CD4-positive, alpha-beta T cell treated with Interleukin-1 beta for 1 hour (primary cell): ENCODE measurements around the gene TRIM56.
A peak's percentile ranks its signal among the peaks of the same experiment; 100 is the strongest.
"Not testable (repeated sequence)": the region's sequence is repeated elsewhere in the genome, so short reads cannot be mapped to it uniquely, and the experiment has no call there.

Source experiments
- DNase-seq, 2 donors: peaks; one replicate each; pipeline ENCODE4 v3.0.0-alpha.2; 2020 to 2022

TRIM56 gene

GRCh38 chr7:101089876-101090275 is 4.6 kb downstream of the TRIM56 start:
- DNase-seq = no peak

GRCh38 chr7:101092266-101092905 is 7.1 kb downstream of the TRIM56 start:
- DNase-seq = not testable (repeated sequence)

- DNase-seq = no peak
Observed at GRCh38 chr7:101093906-101094305, 8.6 kb downstream of the TRIM56 start.

GRCh38 chr7:101094376-101094775 is 9.1 kb downstream of the TRIM56 start:
- DNase-seq = no peak

DNA sequence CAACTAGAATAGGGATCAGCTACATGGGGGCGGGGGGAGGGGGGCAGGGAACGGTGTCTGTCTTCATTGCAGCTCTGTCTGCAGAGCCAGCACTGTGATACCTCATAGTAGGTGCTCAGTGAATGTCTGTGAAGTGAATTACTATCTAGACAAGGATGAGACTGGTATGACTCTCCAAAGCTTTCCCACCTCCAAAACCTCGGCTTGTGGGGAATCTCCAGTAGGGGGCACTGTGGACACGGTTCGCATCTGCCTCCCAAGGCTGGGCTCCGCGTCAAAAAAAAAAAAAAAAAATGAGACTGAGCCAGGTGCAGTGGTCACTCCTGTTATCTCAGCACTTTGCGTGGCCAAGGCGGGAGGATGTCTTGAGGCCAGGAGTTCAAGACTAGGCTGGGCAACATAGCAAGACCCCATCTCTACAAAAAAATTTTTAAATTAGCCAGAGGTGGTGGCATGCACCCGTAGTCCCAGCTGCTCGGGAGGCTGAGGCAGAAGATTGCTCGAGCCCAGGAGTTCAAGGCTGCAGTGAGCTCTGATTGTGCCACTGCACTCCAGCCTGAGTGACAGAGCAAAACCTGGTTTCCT is 9.6 kb downstream of the TRIM56 start:
- peak in 1 of 2 donors; percentile 6 for DNase-seq

DNA sequence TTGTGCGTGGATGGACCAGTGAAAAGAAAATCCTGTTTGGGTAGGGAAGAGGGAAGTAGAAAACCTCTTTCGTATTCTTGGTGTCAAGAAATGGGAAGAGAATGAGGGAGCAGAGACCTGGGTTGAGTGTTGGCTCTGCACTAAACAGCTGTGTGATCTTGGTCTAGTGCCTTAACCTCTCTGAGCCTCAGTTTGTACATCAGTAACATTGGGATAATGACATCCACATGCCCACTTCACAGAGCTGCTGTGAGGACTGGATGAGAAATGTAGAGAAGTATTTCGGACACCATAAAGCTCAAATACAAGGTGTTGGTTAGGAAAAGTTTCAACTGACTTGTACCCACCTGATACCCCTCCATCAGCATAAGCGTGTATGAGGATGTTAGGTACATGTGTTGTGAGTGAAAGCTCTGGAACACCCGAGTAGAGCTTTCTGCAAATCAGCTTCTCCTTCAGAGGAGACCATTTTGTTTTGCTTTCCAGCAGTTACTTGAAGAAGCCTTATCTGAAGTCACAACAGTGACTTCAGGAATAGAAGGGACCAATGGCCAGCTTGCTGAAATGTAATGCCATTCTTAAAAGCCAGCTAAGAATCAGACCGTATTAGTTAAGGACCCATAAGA is 11.2 kb downstream of the TRIM56 start:
- no peak for DNase-seq

DNA sequence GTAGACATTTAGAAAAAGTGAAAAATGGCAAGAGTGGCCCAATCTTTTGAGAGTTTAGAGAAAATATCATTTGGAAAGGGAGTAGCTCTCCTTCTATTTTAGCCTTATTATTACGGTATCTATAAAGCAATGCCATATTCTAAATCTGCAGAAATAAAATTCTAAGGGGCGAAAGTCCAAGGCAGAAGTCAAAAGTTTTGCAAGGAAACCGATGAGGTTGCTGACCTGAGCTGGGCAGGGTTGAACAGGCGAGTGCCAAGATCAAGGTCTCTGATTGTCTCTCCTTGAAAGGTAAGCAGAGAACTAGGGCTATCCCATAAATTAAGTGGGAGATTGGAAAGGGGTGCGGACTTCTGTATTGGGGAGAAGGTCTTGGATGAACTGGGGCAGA is 11.7 kb downstream of the TRIM56 start:
- DNase-seq = no peak

DNA sequence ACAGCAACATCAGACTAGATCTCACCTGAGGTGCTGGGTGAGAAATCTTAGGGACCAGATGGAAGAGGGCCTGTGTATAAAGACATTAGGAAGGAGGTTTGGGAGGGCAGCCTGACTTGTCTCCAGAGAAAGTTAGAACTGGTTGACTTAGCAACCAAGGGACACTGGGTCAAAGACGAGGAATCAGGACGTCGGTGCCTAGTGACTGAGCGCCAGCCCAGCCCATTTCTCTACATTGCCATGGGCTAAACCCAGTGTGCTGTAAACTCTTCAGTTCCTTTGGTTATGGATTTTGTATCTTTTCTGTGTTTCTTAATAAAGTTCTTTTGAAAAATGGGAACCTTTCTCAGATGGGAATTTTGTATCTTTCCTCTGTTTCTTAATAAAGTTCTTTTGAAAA is 12.3 kb downstream of the TRIM56 start:
- no peak for DNase-seq

DNA sequence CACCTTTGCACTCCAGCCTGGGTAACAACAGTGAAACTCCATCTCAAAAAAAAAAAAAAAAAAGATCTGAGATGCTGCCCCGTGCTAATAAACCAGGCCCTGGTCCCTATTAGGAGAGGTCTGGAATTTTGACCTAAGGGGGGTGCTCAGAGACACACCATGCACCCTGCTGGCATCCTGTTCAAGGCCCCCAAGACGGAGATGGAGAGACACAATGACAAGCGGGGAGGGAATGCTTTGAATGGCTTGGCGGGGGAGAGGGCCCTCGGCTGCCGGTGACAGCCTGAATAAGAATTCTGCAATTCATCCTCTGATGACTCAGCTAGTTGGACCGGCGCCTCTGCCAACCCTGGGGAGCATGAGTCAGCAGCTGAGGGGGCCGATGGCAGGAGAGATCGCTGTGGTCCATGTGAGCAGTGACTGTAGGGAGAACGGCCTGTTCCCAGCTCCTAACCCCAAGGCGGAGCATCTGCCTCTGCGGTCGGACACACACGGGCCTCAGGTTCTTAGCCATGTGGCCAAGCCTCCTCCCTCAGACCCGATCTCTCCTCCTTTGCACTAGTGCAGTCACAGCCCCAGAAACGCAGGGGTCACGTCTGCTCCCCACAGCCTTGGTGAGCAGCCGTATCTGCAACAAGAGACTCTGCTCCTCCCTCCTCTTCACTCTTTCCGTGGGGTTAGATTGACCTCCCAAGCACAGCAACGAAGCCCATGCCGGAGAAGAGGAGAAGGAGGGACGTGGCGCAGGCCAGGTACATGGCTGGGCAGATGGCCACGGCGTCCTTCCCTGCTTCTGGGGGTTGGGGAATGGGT is 14.9 kb downstream of the TRIM56 start:
- peak in 1 of 2 donors; percentile 64 for DNase-seq

DNA sequence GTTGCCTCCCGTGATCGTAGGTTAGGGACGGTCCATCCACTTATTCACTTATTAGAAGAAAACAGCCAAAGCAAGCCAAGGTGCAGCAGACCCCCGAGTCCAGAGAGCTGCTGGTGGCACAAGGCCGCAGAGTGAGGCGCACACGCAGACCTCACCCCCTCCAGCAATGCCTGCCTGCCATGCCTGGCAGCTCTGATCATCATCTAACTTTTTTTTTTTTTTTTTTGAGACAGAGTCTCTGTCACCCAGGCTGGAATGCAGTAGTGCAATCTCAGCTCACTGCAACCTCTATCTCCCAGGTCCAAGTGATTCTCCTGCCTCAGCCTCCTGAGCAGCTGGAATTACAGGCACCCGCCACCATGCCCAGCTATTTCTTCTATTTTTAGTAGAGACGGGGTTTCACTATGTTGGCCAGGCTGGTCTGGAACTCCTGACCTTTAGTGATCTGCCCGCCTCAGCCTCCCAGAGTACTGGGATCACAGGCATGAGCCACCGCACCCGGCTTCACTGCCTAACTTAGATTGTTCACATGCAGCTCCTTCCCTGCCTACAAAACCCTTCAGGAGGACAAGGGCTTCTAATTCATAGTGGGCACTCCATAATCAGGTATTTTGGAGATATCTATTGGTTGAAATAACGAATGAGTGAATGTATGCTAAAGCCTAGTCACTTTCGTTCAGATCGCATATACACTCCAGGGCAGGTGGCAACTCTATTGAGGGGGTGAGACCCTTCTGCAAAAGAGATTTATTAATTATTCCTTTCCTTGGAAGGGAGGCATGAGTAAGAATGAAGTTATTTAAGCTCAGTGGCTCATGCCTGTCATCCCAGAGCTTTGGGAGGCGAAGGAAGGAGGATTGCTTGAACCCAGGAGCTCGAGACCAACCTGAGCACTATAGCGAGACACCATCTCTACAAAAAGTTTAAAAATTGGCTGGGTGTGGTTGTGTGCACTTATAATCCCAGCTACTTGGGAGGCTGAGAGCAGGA is 15.9 kb downstream of the TRIM56 start:
- no peak for DNase-seq

- DNase-seq = no peak
Observed at GRCh38 chr7:101102026-101102425, 16.7 kb downstream of the TRIM56 start.

GRCh38 chr7:101103701-101104100 is 18.4 kb downstream of the TRIM56 start:
- not testable (repeated sequence) for DNase-seq

- no peak for DNase-seq
Observed at GRCh38 chr7:101104193-101104713, 19.0 kb downstream of the TRIM56 start.

DNA sequence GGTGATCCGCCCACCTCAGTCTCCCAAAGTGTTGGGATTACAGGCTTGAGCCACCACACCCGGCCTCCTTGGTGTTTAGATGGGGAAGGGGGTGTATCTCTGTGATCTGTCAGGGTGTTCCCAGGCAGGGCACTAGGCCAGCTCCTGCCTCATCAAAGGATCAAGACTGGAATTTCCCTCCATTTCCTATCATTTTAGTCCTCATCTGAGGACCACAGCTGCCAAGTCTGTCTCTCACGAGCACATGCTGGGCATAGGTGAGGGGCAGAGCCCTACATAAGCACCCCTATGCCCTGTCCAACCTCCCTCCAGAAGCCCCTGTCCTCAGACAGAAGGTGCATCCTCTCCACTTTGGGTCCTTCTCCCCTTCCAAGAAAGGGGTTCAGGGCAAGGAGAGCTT is 19.5 kb downstream of the TRIM56 start:
- DNase-seq = no peak

DNA sequence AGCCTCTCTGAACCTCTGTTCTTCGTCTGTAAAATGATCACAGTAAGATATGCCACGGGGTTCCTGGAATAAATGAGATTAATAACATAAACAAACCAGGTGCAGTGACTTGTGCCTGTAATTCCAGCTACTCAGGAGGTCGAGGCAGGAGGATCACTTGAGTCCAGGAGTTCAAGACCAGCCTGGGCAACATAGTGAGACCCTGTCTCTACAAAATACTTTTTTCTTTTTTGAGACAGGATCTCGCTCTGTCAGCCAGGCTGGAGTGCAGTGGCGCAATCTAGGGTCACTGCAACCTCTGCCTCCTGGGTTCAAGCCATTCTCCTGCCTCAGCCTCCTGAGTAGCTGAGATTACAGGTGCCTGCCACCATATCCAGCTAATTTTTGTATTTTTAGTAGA is 20.0 kb downstream of the TRIM56 start:
- not testable (repeated sequence) for DNase-seq

DNA sequence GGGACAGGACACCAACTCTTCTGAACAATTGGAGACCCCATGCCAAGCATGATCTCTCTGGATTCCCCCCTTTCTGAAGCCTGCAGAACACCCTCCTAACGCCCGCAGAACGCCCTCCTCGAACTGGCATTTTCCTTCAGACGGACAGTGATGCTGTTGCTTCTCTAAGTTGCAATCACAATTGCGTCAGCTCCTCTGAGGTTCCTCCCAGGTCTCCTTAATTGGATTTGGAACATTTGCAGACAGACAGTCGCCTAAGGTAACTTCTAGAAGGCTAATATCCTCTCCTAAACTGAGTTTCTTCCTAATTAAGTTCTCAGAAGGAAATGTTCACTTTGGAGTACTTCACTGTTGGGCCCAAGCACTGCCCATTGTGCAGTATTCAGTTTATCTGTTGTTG is 21.1 kb downstream of the TRIM56 start:
- DNase-seq = no peak

DNA sequence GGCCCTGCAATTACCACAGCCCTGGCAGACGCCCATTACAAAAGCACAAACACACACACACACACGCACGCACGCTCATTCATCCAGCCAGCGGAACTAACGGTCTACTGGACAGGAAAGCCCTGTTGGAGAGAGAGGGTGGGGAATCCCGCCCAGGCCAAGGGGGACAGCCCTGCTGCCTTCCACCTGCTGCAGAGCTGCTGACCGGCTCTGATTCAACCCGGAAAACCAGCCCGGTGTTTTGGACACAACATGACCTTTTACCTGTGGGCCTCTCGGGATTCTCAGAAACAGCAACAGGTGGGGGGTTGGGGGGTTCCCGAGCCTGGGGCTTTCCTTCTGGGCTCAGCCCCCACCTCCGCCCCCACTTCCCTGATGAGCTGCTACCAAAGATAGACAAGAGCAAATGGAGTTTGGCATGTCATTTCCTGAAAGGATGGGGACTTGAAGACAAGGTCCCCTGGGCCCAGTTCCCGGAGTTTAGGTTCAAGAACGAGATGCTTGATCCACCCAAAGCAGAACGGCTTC is 23.1 kb downstream of the TRIM56 start:
- peak in 1 of 2 donors; percentile 53 for DNase-seq

GRCh38 chr7:101108961-101109360 is 23.7 kb downstream of the TRIM56 start:
- DNase-seq = no peak

GRCh38 chr7:101109368-101109767 is 24.1 kb downstream of the TRIM56 start:
- DNase-seq = no peak

DNA sequence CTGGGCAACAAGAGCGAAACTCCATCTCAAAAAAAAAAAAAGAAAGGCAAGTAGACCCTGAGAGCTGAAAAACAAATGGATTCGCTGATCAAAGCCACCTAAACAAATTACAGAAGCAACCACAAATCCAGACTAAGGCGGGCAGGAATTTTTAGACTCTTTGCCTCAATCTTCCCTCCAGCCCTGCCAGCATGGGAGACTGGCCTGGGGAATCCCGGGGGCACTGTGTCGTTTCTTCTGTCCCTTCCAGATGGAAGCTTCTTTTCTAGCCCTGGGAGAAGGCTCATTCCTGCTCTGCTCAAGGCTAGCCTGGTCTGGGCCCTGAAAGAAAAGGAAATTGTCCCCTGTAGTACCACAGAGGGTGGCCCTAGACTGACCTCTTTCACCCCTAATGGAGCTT is 26.0 kb downstream of the TRIM56 start:
- DNase-seq = no peak

GRCh38 chr7:101112233-101112632 is 27.0 kb downstream of the TRIM56 start:
- DNase-seq = no peak

- DNase-seq = not testable (repeated sequence)
Observed at GRCh38 chr7:101113140-101113539, 27.9 kb downstream of the TRIM56 start.
